Measurements from ENCODE around the gene APOA4.

Gene APOA4

DNA sequence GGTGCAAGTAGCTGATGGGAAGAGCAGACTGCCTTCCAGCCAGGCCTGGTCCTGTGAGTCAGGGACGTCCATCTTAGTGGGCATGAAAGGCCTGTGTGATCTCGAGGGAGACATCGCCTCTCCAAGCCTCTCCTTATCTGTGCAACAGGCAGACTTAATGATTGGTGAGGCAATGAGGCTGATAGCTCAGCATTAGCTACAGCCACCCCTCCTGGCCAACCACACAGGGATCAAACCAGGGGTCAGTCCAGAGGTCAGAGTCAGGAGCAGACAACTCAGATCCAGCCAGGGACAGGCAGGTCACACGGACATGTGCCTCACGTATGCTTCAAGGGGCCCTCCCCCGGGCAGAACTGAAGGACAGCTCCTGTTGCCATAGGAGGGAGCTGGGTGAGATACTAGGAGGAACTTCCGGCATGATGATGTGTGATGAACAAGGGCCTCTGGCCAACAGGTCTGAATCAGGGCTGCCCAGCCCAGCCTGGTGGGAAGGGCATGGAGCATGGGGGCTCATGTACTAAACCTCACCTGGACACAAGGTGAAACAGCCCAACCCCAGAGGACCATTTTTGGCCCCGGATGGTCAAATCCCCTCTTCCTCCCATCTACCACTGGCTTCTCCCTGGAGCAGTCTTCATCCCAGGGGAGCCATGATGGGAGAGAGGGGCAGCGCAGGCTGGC lies 3.8 kb upstream of the APOA4 start:
- TF ChIP-seq, protein P1, sequence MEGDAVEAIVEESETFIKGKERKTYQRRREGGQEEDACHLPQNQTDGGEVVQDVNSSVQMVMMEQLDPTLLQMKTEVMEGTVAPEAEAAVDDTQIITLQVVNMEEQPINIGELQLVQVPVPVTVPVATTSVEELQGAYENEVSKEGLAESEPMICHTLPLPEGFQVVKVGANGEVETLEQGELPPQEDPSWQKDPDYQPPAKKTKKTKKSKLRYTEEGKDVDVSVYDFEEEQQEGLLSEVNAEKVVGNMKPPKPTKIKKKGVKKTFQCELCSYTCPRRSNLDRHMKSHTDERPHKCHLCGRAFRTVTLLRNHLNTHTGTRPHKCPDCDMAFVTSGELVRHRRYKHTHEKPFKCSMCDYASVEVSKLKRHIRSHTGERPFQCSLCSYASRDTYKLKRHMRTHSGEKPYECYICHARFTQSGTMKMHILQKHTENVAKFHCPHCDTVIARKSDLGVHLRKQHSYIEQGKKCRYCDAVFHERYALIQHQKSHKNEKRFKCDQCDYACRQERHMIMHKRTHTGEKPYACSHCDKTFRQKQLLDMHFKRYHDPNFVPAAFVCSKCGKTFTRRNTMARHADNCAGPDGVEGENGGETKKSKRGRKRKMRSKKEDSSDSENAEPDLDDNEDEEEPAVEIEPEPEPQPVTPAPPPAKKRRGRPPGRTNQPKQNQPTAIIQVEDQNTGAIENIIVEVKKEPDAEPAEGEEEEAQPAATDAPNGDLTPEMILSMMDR (IDR thresholded peaks at IDR 0.05; ENCODE audit: insufficient read depth, low read depth, low read length, missing control alignments), result no peak
- no peak overlapping the region for H3K4me3 ChIP-seq (ENCODE audit: low read length)
- DNase-seq (ENCODE audit: low read depth), result no peak

DNA sequence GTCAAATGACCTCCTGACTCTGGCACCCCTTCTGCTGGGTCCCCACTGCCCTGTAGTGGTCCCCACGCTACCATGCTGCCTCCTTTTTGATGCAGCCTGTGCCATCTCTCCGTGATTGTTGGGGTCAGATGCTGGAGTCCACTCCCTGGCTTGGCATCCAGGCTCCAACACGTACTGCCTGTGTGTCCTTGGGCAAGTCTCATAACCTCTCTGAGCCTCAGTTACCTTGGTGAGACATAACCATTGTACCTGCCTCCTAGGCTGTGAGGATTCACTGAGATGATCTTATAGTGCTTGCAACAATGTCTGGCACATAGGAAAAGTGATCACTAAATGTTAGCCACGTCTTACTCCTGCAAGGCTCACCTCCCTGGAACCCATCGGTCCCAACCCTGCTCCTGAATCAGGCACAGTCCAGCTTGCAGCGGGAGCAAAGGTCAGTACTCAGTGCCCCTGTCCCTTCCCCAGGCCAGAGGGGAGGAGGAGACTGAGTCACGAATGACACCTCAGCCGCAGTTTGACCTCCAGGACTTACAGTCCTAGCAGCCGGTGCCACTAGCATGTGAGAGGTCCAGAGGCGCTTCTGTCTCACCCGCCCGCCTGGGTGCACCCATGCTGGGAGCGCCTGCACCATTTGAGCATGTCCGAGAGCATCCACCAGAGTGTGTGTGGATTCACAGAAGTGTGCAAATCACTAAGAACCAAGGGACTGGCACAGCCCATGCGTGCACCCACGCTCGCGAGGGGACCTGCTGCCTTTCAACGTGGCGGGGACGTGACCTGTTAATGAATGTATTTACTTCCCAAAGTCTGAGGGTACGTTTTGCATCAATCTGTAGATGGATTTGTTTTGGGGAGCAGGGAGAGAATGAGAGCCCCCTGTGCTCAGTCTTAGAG lies 3.0 kb upstream of the APOA4 start:
- no peak overlapping the region for H3K4me3 ChIP-seq (ENCODE audit: low read length)
- no peak for DNase-seq (ENCODE audit: low read depth)
- TF ChIP-seq, protein P1 (IDR thresholded peaks at IDR 0.05; ENCODE audit: insufficient read depth, low read depth, low read length, missing control alignments), result no peak

GRCh38 chr11:116825434-116825833 lies 2.3 kb upstream of the APOA4 start:
- no peak overlapping the region for H3K4me3 ChIP-seq (ENCODE audit: low read length)
- TF ChIP-seq, protein P1 (IDR thresholded peaks at IDR 0.05; ENCODE audit: insufficient read depth, low read depth, low read length, missing control alignments), result no peak
- DNase-seq (ENCODE audit: low read depth), result no peak

DNA sequence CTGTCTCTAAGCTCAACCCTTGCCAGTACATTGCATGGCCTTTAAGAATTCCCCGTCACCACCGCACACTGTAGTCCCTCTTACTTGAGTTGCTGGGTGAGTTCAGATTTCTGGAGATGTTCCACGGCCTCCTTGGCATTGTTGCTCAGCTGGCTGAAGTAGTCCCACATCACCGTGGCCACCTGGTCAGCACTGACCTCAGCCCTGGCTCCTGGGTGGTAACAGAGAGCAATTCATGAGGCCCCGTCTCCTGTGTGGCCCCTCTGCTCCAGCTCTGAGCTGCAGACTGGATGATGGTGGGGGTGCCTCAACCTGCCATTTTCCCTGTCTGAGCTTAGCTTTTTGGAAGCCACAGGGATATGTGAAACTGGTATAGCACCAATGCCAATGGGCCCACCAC lies 529 bp downstream of the APOA4 start:
- no peak for DNase-seq (ENCODE audit: low read depth)
- TF ChIP-seq, protein P1 (IDR thresholded peaks at IDR 0.05; ENCODE audit: insufficient read depth, low read depth, low read length, missing control alignments), result no peak
- H3K4me3 ChIP-seq (ENCODE audit: low read length), result no peak overlapping the region

DNA sequence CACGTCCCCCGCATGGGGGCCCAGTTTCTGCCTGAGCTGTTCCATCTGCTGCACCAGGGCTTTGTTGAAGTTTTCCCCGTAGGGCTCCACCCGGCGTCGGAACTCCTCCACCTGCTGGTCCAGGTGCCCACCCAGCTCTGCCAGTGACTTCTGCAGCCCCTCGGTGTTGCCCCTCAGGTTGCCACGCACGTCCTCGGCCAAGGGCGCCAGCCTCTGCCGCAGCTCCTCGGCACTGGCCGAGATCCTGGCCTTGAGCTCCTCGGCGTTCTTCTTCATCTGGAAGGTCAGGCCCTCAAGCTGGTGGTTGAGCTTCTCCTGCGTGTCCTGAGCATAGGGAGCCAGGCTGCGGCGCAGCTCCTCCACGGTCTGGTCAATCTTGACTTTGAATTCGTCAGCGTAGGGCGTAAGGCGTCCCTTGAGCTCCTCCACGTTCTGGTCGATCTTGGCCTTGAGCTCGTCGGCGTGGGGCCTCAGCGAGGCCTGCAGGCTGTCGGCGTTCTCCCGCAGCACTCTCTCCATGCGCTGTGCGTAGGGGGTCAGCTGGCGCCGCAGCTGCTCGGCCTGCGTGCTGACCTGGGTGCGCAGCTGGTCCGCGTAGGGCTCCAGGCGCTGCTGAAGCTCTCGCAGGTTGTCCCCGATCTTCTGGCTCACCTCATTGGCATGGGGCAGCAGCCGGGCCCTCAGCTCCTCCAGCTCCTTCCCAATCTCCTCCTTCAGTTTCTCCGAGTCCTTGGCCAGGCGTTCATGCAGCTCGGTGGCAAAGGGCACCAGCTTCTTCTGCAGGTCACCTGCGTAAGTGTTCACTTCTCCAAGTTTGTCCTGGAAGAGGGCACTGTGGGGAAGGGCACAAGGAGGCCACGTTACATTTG lies 1.8 kb downstream of the APOA4 start:
- DNase-seq (ENCODE audit: low read depth), result no peak
- no peak overlapping the region for H3K4me3 ChIP-seq (ENCODE audit: low read length)
- TF ChIP-seq, protein P1 (IDR thresholded peaks at IDR 0.05; ENCODE audit: insufficient read depth, low read depth, low read length, missing control alignments), result no peak

- TF ChIP-seq, protein P1 (IDR thresholded peaks at IDR 0.05; ENCODE audit: insufficient read depth, low read depth, low read length, missing control alignments), result no peak
- H3K4me3 ChIP-seq (ENCODE audit: low read length), result no peak overlapping the region
- no peak for DNase-seq (ENCODE audit: low read depth)
Measured at GRCh38 chr11:116819049-116819448, 4.1 kb downstream of the APOA4 start.

Measured in epithelial cell of esophagus (primary cell).